Smooth muscle cell (in vitro differentiated cells): ENCODE data around the gene ITM2B. TPM values are rescaled to one million over a fixed set of nuclear protein-coding genes. Genes with fewer than 3 reads are reported as not detected.
"Not testable (repeated sequence)": the region's sequence is repeated elsewhere in the genome, so short reads cannot be mapped to it uniquely, and the experiment has no call there.

ENCODE experiments used
- DNase-seq: peaks from one replicate; lab custom pipeline; 2025; ENCODE audit not compliant: unreplicated experiment; lab: John Stamatoyannopoulos, UW
- H2AFZ ChIP-seq: fragments of 200-600 bp; sonication (generic); 2 replicates; pipeline ENCODE4 v1.6.0; 2016; ENCODE audit warnings: antibody characterized with exemption, low read depth, mild to moderate bottlenecking
- H3F3A ChIP-seq: fragments of 200-600 bp; sonication (generic); 2 replicates; pipeline ENCODE4 v1.6.0; 2017; ENCODE audit warnings: antibody characterized with exemption, low read depth
- H3K27ac ChIP-seq: fragments of 200-600 bp; sonication (generic); 2 replicates; pipeline ENCODE4 v1.5.1; 2016; ENCODE audit warnings: low read depth, mild to moderate bottlenecking
- H3K27me3 ChIP-seq: fragments of 200-600 bp; sonication (generic); 2 replicates; pipeline ENCODE4 v1.6.1; 2016; ENCODE audit warnings: low read depth, mild to moderate bottlenecking
- H3K36me3 ChIP-seq: fragments of 200-600 bp; sonication (generic); 2 replicates; pipeline ENCODE4 v1.5.1; 2016; ENCODE audit warnings: low read depth
- H3K4me1 ChIP-seq: fragments of 200-600 bp; sonication (generic); 2 replicates; pipeline ENCODE4 v1.5.1; 2016; ENCODE audit warnings: low read depth
- H3K4me2 ChIP-seq: fragments of 200-600 bp; sonication (generic); 2 replicates; pipeline ENCODE4 v1.6.0; 2016; ENCODE audit warnings: mild to moderate bottlenecking
- H3K4me3 ChIP-seq: fragments of 200-600 bp; sonication (generic); 2 replicates; pipeline ENCODE4 v1.5.1; 2016; ENCODE audit warnings: mild to moderate bottlenecking
- H3K79me2 ChIP-seq: fragments of 200-600 bp; sonication (generic); 2 replicates; pipeline ENCODE4 v1.6.0; 2016; ENCODE audit warnings: low read depth, mild to moderate bottlenecking
- H3K9ac ChIP-seq: fragments of 200-600 bp; sonication (generic); 2 replicates; pipeline ENCODE4 v1.6.0; 2016; ENCODE audit warnings: low read depth
- H3K9me3 ChIP-seq: fragments of 200-600 bp; sonication (generic); replicated peaks from 2 replicates; pipeline ENCODE4 v1.5.1; 2016; ENCODE audit warnings: low read depth
- H4K20me1 ChIP-seq: fragments of 200-600 bp; sonication (generic); 2 replicates; pipeline ENCODE4 v1.6.0; 2016; ENCODE audit warnings: low read depth
- WGBS: methylation state at CpG from one replicate; pipeline ENCODE4 v1.1.7; 2016; ENCODE audit warnings: low lambda C conversion rate; 5-methylcytosine and 5-hydroxymethylcytosine counted together
- polyA plus RNA-seq: library from polyadenylated mRNA; unstranded; fragments of >200 nt; fragmentation: Nextera tagmentation; extraction: Ambion mirVana; gene quantifications from 2 replicates; pipeline ENCODE4 v1.2.1, GENCODE V29; 2016
- total RNA-seq: library from RNA; depleted of rRNA; stranded (reverse); fragments of >200 nt; gene quantifications from 2 replicates; pipeline ENCODE4 v1.2.3, GENCODE V29; 2014
- TF ChIP-seq, protein P1 (sequence below): fragments of 200-600 bp; sonication (generic); IDR thresholded peaks from 2 replicates; pipeline ENCODE4 v1.5.1; 2017; ENCODE audit warnings: borderline replicate concordance, mild to moderate bottlenecking, antibody characterized with exemption; ENCODE audit not compliant: insufficient read depth, poor library complexity, severe bottlenecking

Gene ITM2B
- total and polyA plus RNA-seq, 2 experiments from 2014 or later, result 397 to 557 TPM

DNA sequence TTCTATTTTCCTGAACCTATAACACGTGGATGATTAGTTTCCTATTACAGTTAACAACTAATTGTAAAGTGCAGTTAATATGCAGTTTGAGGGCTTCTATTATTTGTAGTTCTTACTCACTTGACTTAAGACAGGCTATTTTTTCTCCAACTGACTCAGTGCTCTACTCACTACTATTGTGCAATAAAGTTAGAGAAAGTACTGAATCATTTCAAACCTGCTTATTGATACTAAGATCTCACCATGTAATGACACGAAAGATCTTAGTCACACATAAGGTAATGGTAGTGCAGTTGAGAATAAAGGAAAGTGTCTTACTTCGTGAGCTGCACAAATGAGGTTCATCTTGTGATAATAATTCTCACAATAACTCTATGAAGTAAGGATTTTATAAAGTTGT lies 22.8 kb upstream of the ITM2B start:
- Histone ChIP-seq H3K36me3 (no peaks in the 10 kb centered on the region), H2AFZ (no peak overlapping the region), H4K20me1 (no peaks in the 10 kb centered on the region), H3K9ac (no peak overlapping the region), H3F3A (no peaks in the 10 kb centered on the region), H3K4me2 (no peak overlapping the region), H3K27ac (no peak overlapping the region), H3K4me1 (no peaks in the 10 kb centered on the region), H3K9me3 (no peaks in the 10 kb centered on the region), H3K4me3 (no peak overlapping the region), H3K27me3 (no peaks in the 10 kb centered on the region), H3K79me2 (no peaks in the 10 kb centered on the region)
- no peak for DNase-seq
- WGBS, result 68% methylated on average over 3 of the region's 3 CpGs
- TF ChIP-seq, protein P1, sequence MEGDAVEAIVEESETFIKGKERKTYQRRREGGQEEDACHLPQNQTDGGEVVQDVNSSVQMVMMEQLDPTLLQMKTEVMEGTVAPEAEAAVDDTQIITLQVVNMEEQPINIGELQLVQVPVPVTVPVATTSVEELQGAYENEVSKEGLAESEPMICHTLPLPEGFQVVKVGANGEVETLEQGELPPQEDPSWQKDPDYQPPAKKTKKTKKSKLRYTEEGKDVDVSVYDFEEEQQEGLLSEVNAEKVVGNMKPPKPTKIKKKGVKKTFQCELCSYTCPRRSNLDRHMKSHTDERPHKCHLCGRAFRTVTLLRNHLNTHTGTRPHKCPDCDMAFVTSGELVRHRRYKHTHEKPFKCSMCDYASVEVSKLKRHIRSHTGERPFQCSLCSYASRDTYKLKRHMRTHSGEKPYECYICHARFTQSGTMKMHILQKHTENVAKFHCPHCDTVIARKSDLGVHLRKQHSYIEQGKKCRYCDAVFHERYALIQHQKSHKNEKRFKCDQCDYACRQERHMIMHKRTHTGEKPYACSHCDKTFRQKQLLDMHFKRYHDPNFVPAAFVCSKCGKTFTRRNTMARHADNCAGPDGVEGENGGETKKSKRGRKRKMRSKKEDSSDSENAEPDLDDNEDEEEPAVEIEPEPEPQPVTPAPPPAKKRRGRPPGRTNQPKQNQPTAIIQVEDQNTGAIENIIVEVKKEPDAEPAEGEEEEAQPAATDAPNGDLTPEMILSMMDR, result no peak

DNA sequence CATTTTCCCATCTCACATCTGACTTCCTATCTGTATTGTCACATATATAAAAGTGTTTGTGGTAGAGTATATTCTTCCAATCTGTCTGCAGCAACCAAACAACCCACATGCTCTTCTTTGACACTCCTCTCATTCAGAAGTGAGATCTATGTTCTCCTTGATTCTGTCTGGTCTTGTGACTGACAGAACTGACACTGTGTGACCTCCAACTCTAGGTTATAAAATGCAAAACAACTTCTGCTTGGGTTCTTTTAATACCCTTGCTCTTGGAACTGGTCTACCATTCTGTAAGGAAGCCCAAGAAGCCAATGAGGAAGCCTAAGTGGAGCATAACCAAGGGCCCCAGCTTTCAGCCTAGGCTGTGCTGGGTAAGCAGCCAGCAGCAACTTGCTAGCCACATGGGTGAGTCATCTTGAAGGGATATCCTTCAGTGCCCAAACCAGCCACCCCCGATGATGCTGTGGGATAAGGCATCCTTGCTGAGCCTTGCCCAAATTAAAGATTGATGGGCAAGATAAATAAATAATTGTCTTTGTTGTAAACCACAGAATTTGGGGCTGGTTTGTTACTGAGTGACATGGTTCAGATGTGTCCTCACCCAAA lies 18.4 kb upstream of the ITM2B start:
- H3K79me2 ChIP-seq, result no peaks in the 10 kb centered on the region
- no peak overlapping the region for H3K4me2 ChIP-seq
- H3K4me3 ChIP-seq, result no peak overlapping the region
- no peaks in the 10 kb centered on the region for H3K4me1 ChIP-seq
- H3F3A ChIP-seq, result no peaks in the 10 kb centered on the region
- H3K9me3 ChIP-seq, result no peaks in the 10 kb centered on the region
- H3K9ac ChIP-seq, result no peak overlapping the region
- TF ChIP-seq, protein P1, result no peak
- no peak overlapping the region for H2AFZ ChIP-seq
- H3K36me3 ChIP-seq, result no peaks in the 10 kb centered on the region
- no peaks in the 10 kb centered on the region for H3K27me3 ChIP-seq
- DNase-seq, result no peak
- no peak overlapping the region for H3K27ac ChIP-seq
- no peaks in the 10 kb centered on the region for H4K20me1 ChIP-seq
- 93% methylated on average over 1 of the region's 1 CpG for WGBS

DNA sequence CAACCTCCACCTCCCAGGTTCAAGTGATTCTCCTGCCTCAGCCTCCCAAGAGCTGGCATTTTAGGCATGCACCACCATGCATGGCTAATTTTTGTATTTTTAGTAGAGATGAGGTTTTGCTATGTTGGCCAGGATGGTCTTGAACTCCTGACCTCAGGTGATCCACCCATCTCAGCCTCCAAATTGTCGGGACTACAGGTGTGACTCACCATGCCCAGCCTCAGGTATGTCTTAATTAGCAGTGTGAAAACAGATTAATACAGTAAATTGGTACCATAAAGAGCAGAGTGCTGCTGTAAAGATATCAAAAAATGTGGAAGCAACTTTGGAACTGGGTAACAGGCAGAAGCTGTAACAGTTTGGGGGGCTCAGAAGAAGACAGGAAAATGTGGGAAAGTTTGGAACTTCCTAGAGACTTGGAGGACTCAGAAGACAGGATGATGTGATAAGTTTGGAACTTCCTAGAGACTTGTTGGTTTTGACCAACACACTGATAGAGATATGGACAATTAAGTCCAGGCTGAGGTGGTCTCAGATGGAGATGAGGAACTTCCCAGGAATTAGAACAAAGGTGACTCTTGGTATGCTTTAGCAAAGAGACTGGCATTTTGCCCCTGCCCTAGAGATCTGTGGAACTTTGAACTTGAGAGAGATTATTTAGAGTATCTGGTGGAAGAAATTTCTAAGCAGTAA lies 17.3 kb upstream of the ITM2B start:
- not testable (repeated sequence) for H4K20me1 ChIP-seq, H2AFZ ChIP-seq, H3K27ac ChIP-seq, H3K4me2 ChIP-seq, DNase-seq, H3K9me3 ChIP-seq, H3K4me1 ChIP-seq, H3K4me3 ChIP-seq, H3K79me2 ChIP-seq, H3K27me3 ChIP-seq, H3K9ac ChIP-seq, H3F3A ChIP-seq, H3K36me3 ChIP-seq
- 68% methylated on average over 1 of the region's 1 CpG for WGBS

DNA sequence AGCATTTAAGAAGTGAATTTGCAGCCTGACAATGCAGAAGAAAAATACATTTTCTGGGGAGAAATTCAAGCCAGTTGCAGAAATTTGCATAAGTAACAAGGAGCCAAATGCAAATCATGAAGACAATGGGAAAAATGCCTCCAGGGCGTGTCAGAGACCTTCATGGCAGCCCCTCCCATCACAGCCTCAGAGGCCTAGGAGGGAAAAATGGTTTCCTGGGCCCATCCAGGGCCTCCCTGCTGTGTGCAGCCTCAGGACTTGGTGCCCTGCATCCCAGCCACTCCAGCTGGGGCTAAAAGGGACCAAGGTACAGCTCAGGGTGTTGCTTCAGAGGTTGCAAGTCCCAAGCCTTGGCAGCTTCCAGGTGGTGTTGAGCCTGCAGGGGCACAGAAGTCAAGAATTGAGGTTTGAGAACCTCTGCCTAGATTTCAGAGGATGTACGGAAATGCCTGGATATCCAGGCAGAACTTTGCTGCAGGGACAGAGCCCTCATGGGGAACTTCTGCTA lies 16.7 kb upstream of the ITM2B start:
- no peak overlapping the region for H2AFZ ChIP-seq
- no peak for DNase-seq
- H3K4me1 ChIP-seq, result no peaks in the 10 kb centered on the region
- no peaks in the 10 kb centered on the region for H3F3A ChIP-seq
- no peaks in the 10 kb centered on the region for H3K36me3 ChIP-seq
- H4K20me1 ChIP-seq, result no peaks in the 10 kb centered on the region
- H3K79me2 ChIP-seq, result no peaks in the 10 kb centered on the region
- WGBS, result 90% methylated on average over 2 of the region's 2 CpGs
- H3K4me3 ChIP-seq, result no peak overlapping the region
- no peak overlapping the region for H3K4me2 ChIP-seq
- H3K9me3 ChIP-seq, result no peaks in the 10 kb centered on the region
- no peak overlapping the region for H3K27ac ChIP-seq
- TF ChIP-seq, protein P1, result no peak
- no peak overlapping the region for H3K9ac ChIP-seq
- no peaks in the 10 kb centered on the region for H3K27me3 ChIP-seq
